ENCODE data around the gene SFT2D1.

DNA sequence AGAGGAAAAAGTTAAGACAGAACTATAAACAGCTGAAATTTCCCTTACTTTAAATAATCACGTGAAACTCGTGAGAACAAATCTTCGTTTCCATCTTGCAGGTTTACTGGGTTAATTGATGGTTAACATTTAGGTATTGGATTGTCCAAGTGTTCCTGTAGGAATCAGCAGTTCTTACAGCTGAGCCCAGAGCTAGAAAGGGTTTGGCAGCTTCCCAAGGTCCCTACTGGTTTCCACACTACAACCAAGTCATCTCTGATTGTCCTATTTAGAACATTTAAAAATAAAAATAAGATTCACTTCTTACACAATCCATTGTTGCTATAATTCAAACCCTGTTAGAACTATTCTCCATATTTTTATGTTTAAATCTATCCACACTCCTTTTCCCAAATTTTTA lies 24.6 kb upstream of the SFT2D1 start:
- TF ChIP-seq, protein P1, sequence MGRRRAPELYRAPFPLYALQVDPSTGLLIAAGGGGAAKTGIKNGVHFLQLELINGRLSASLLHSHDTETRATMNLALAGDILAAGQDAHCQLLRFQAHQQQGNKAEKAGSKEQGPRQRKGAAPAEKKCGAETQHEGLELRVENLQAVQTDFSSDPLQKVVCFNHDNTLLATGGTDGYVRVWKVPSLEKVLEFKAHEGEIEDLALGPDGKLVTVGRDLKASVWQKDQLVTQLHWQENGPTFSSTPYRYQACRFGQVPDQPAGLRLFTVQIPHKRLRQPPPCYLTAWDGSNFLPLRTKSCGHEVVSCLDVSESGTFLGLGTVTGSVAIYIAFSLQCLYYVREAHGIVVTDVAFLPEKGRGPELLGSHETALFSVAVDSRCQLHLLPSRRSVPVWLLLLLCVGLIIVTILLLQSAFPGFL (CRISPR knock-in tag; IDR thresholded peaks at IDR 0.05), result no peak
- no peak for TF ChIP-seq ELF4 (CRISPR knock-in tag; IDR thresholded peaks at IDR 0.05)
- TF ChIP-seq, protein P2, sequence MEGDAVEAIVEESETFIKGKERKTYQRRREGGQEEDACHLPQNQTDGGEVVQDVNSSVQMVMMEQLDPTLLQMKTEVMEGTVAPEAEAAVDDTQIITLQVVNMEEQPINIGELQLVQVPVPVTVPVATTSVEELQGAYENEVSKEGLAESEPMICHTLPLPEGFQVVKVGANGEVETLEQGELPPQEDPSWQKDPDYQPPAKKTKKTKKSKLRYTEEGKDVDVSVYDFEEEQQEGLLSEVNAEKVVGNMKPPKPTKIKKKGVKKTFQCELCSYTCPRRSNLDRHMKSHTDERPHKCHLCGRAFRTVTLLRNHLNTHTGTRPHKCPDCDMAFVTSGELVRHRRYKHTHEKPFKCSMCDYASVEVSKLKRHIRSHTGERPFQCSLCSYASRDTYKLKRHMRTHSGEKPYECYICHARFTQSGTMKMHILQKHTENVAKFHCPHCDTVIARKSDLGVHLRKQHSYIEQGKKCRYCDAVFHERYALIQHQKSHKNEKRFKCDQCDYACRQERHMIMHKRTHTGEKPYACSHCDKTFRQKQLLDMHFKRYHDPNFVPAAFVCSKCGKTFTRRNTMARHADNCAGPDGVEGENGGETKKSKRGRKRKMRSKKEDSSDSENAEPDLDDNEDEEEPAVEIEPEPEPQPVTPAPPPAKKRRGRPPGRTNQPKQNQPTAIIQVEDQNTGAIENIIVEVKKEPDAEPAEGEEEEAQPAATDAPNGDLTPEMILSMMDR (IDR thresholded peaks at IDR 0.05 in 2 of 3, conservative IDR thresholded peaks at IDR 0.05 in 1 of 3; ENCODE audit: insufficient read depth in 2 of 3, low read depth in 1 of 3, low read length in 3 of 3), result no peak
- no peak for TF ChIP-seq FOS (IDR thresholded peaks at IDR 0.05; ENCODE audit: extremely low read depth, insufficient read length)
